MM.1S (cell line): Measurements from ENCODE around the gene CACNA1D.

Experiments
- EZH2 ChIP-seq: fragments of 300-600 bp; sonication (generic); optimal IDR thresholded peaks from 2 replicates; pipeline ENCODE3; 2017; ENCODE audit warnings: low read depth, mild to moderate bottlenecking, antibody characterized with exemption, low read length, mixed read lengths
- EZH2phosphoT487 ChIP-seq: fragments of 300-600 bp; sonication (generic); IDR thresholded peaks from 2 replicates; pipeline ENCODE4 v1.6.1; 2018; ENCODE audit warnings: antibody characterized with exemption, low read length
- TF ChIP-seq, protein P1 (sequence below): fragments of 300-600 bp; sonication (generic); IDR thresholded peaks from 2 replicates; pipeline ENCODE4 v1.5.1; 2016; ENCODE audit warnings: antibody characterized with exemption, low read length, mixed read lengths

- TF ChIP-seq, protein P1, sequence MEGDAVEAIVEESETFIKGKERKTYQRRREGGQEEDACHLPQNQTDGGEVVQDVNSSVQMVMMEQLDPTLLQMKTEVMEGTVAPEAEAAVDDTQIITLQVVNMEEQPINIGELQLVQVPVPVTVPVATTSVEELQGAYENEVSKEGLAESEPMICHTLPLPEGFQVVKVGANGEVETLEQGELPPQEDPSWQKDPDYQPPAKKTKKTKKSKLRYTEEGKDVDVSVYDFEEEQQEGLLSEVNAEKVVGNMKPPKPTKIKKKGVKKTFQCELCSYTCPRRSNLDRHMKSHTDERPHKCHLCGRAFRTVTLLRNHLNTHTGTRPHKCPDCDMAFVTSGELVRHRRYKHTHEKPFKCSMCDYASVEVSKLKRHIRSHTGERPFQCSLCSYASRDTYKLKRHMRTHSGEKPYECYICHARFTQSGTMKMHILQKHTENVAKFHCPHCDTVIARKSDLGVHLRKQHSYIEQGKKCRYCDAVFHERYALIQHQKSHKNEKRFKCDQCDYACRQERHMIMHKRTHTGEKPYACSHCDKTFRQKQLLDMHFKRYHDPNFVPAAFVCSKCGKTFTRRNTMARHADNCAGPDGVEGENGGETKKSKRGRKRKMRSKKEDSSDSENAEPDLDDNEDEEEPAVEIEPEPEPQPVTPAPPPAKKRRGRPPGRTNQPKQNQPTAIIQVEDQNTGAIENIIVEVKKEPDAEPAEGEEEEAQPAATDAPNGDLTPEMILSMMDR, result no peak
- TF ChIP-seq EZH2phosphoT487 (no peak), EZH2 (no peak)
These were observed 225.4 kb downstream of the CACNA1D start for GRCh38 chr3:53719796-53720195.
